Measurements from ENCODE around the gene KRTAP19-2. TPM values are rescaled to one million over a fixed set of nuclear protein-coding genes. Genes with fewer than 3 reads are reported as not detected.

Gene KRTAP19-2
- total RNA-seq, 1 donor from 2014 or later, result not detected

GRCh38 chr21:30447056-30447455 lies 40.2 kb downstream of the KRTAP19-2 start:
- no peaks in the 10 kb centered on the region for H3K4me1 Mint-ChIP-seq
- no peak overlapping the region for H3K4me3 Mint-ChIP-seq
- H3K27ac Mint-ChIP-seq, result no peak overlapping the region
- no peak for TF ChIP-seq EZH2 (IDR thresholded peaks at IDR 0.05)
- no peak for TF ChIP-seq CTCF (IDR thresholded peaks at IDR 0.05)
- TF ChIP-seq EZH2phosphoT487 (IDR thresholded peaks at IDR 0.05), result no peak
- H3K4me3 ChIP-seq, result no peak overlapping the region
- no peaks in the 10 kb centered on the region for H3K9me3 Mint-ChIP-seq
- no peaks in the 10 kb centered on the region for H3K79me2 ChIP-seq (ENCODE audit: low read depth)
- no peak for DNase-seq (ENCODE audit: low spot score)
- no peaks in the 10 kb centered on the region for H3F3A ChIP-seq (ENCODE audit: low read depth)
- H3K27me3 Mint-ChIP-seq (ENCODE audit: insufficient read depth, low read depth), result no peaks in the 10 kb centered on the region
- no peaks in the 10 kb centered on the region for H3K36me3 ChIP-seq
- H3K36me3 Mint-ChIP-seq, result no peaks in the 10 kb centered on the region
- H2AFZ ChIP-seq (replicated peaks), result no peak overlapping the region
- no peak overlapping the region for H3K27ac ChIP-seq
- H4K20me1 ChIP-seq (ENCODE audit: low read depth), result no peaks in the 10 kb centered on the region
- no peaks in the 10 kb centered on the region for H3K27me3 ChIP-seq
- no peaks in the 10 kb centered on the region for H3K9me3 ChIP-seq (ENCODE audit: low read depth)
- no peaks in the 10 kb centered on the region for H3K4me1 ChIP-seq
- H3K4me2 ChIP-seq, result no peak overlapping the region
- H3K9ac ChIP-seq, result no peak overlapping the region

GRCh38 chr21:30444204-30444603 lies 43.0 kb downstream of the KRTAP19-2 start:
- H3K4me2 ChIP-seq, result no peak overlapping the region
- no peaks in the 10 kb centered on the region for H3K79me2 ChIP-seq (ENCODE audit: low read depth)
- no peak overlapping the region for H3K4me3 ChIP-seq
- no peaks in the 10 kb centered on the region for H3K9me3 Mint-ChIP-seq
- no peaks in the 10 kb centered on the region for H3F3A ChIP-seq (ENCODE audit: low read depth)
- no peaks in the 10 kb centered on the region for H3K27me3 ChIP-seq
- no peak for TF ChIP-seq EZH2phosphoT487 (IDR thresholded peaks at IDR 0.05)
- no peak for TF ChIP-seq CTCF (IDR thresholded peaks at IDR 0.05)
- no peak for TF ChIP-seq EZH2 (IDR thresholded peaks at IDR 0.05)
- H3K4me3 Mint-ChIP-seq, result no peak overlapping the region
- no peaks in the 10 kb centered on the region for H4K20me1 ChIP-seq (ENCODE audit: low read depth)
- no peak overlapping the region for H2AFZ ChIP-seq (replicated peaks)
- no peaks in the 10 kb centered on the region for H3K36me3 Mint-ChIP-seq
- no peaks in the 10 kb centered on the region for H3K9me3 ChIP-seq (ENCODE audit: low read depth)
- H3K27ac Mint-ChIP-seq, result no peak overlapping the region
- no peaks in the 10 kb centered on the region for H3K4me1 ChIP-seq
- peak; percentile 18 for DNase-seq (ENCODE audit: low spot score)
- H3K9ac ChIP-seq, result no peak overlapping the region
- no peaks in the 10 kb centered on the region for H3K4me1 Mint-ChIP-seq
- H3K36me3 ChIP-seq, result no peaks in the 10 kb centered on the region
- H3K27me3 Mint-ChIP-seq (ENCODE audit: insufficient read depth, low read depth), result no peaks in the 10 kb centered on the region
- no peak overlapping the region for H3K27ac ChIP-seq

GRCh38 chr21:30443226-30443625 lies 44.0 kb downstream of the KRTAP19-2 start:
- Mint-ChIP-seq H3K27me3 (ENCODE audit: insufficient read depth, low read depth) (no peaks in the 10 kb centered on the region), H3K4me3 (no peak overlapping the region), H3K4me1 (no peaks in the 10 kb centered on the region), H3K27ac (no peak overlapping the region), H3K36me3 (no peaks in the 10 kb centered on the region), H3K9me3 (no peaks in the 10 kb centered on the region)
- H3K9ac ChIP-seq, result no peak overlapping the region
- no peaks in the 10 kb centered on the region for H3F3A ChIP-seq (ENCODE audit: low read depth)
- TF ChIP-seq EZH2phosphoT487 (IDR thresholded peaks at IDR 0.05) (no peak), EZH2 (IDR thresholded peaks at IDR 0.05) (no peak), CTCF (IDR thresholded peaks at IDR 0.05) (no peak)
- H3K9me3 ChIP-seq (ENCODE audit: low read depth), result no peaks in the 10 kb centered on the region
- no peak overlapping the region for H3K4me3 ChIP-seq
- no peak overlapping the region for H2AFZ ChIP-seq (replicated peaks)
- H4K20me1 ChIP-seq (ENCODE audit: low read depth), result no peaks in the 10 kb centered on the region
- no peaks in the 10 kb centered on the region for H3K4me1 ChIP-seq
- no peaks in the 10 kb centered on the region for H3K27me3 ChIP-seq
- no peak for DNase-seq (ENCODE audit: low spot score)
- H3K4me2 ChIP-seq, result no peak overlapping the region
- H3K79me2 ChIP-seq (ENCODE audit: low read depth), result no peaks in the 10 kb centered on the region
- no peak overlapping the region for H3K27ac ChIP-seq
- H3K36me3 ChIP-seq, result no peaks in the 10 kb centered on the region

All from neural progenitor cell (in vitro differentiated cells).